H1 (cell line): ENCODE results near the gene SHC1. TPM values are rescaled to one million over a fixed set of nuclear protein-coding genes. Genes with fewer than 3 reads are reported as not detected.

ENCODE experiments used
- CHD7 ChIP-seq: fragments of 300-600 bp; sonication (generic); IDR thresholded peaks from 2 replicates; pipeline ENCODE4 v1.7.1; 2012; ENCODE audit warnings: low read length, moderate library complexity, mild to moderate bottlenecking, inconsistent platforms; ENCODE audit not compliant: insufficient replicate concordance
- E2F6 ChIP-seq: IDR thresholded peaks from 2 replicates; pipeline ENCODE4 v1.6.1; 2012; ENCODE audit warnings: inconsistent platforms
- EP300 ChIP-seq, 2 experiments: IDR thresholded peaks; 1 replicate in 1 of 2; 2 replicates in 1 of 2; pipeline ENCODE4 v1.6.1; 2011 to 2012; ENCODE audit warnings: low read depth in 2 of 2, low read length in 2 of 2, mild to moderate bottlenecking in 2 of 2, borderline replicate concordance in 1 of 2, inconsistent platforms in 1 of 2, moderate library complexity in 1 of 2
- JUND ChIP-seq: IDR thresholded peaks from 2 replicates; pipeline ENCODE4 v1.6.1; 2011; ENCODE audit warnings: mild to moderate bottlenecking, improper control_type of control experiment, low read length
- KDM5A ChIP-seq: fragments of 200-600 bp; IDR thresholded peaks from 2 replicates; pipeline ENCODE4 v1.7.1; 2012; ENCODE audit warnings: mild to moderate bottlenecking, low read length, inconsistent platforms, mixed read lengths
- POLR2A ChIP-seq, 2 experiments: IDR thresholded peaks; 1 replicate in 1 of 2; 2 replicates in 1 of 2; pipeline ENCODE4 v1.6.1; 2011; ENCODE audit warnings: low read depth in 2 of 2, low read length in 2 of 2, mild to moderate bottlenecking in 2 of 2; ENCODE audit errors: control extremely low read depth in 1 of 2
- SIN3A ChIP-seq, 2 experiments: IDR thresholded peaks in 1 of 2; conservative IDR thresholded peaks in 1 of 2; 2 replicates each; pipeline ENCODE4 v1.6.1; 2011 to 2012; ENCODE audit warnings: low read length in 2 of 2, improper control_type of control experiment in 1 of 2, low read depth in 1 of 2, mild to moderate bottlenecking in 1 of 2
- SRF ChIP-seq: IDR thresholded peaks from 2 replicates; pipeline ENCODE4 v1.6.1; 2011; ENCODE audit warnings: mild to moderate bottlenecking, low read depth, low read length, moderate library complexity
- TAF7 ChIP-seq: optimal IDR thresholded peaks from 2 replicates; pipeline ENCODE3; 2011; ENCODE audit warnings: low read depth, mild to moderate bottlenecking, inconsistent platforms, low read length, moderate library complexity, borderline replicate concordance
- USF2 ChIP-seq: IDR thresholded peaks from 2 replicates; pipeline ENCODE4 v1.6.1; 2011; ENCODE audit warnings: low read length, improper control_type of control experiment
- polyA plus RNA-seq, 7 experiments: library from polyadenylated mRNA; depleted of rRNA in 3 of 7; stranded (reverse) in 5 of 7; unstranded in 2 of 7; fragments of >200 nt in 5 of 7; fragments of 200-250 nt in 2 of 7; gene quantifications; 1 replicate in 5 of 7; 2 replicates in 1 of 7; 4 replicates in 1 of 7; pipeline versions ENCODE4 v1.2.1 to v1.2.3, GENCODE V29; 2011 to 2013; ENCODE audit warnings: missing spikeins in 2 of 7, mixed read lengths in 2 of 7
- total RNA-seq: library from RNA; stranded (reverse); fragmentation: NEBNext Ultra II Directional; extraction: Animal tissue kit (Norgen Biotek cat#: 25700); gene quantifications from 2 replicates; pipeline ENCODE4 v1.2.1, GENCODE V29; 2021

The SHC1 gene
- total and polyA plus RNA-seq, 2 of the 8 experiments (the other 6 are each of a cell fraction or from before 2014, with no cell fraction given): 177 to 212 TPM

GRCh38 chr1:154958036-154958435, 12.5 kb downstream of the SHC1 start (continued):
- TF ChIP-seq CHD7 (no peak), JUND (no peak), EP300 (IDR thresholded peaks at IDR 0.05; ENCODE audit: borderline replicate concordance in 1 of 2, low read depth in 2 of 2, low read length in 2 of 2) (no peak), USF2 (no peak), POLR2A (IDR thresholded peaks at IDR 0.05; ENCODE audit: control extremely low read depth in 1 of 2, low read depth in 2 of 2, low read length in 2 of 2) (no peak), KDM5A (no peak), SIN3A (conservative IDR thresholded peaks at IDR 0.05 in 1 of 2, IDR thresholded peaks at IDR 0.05 in 1 of 2; ENCODE audit: low read depth in 1 of 2, low read length in 2 of 2) (no peak), SRF (no peak), TAF7 (no peak), E2F6 (no peak)
